NOMO-1 treated with dmso at 0.1 percent for 144 hours (cell line): ENCODE data around the gene FNDC11.
A peak's percentile ranks its signal among the peaks of the same experiment; 100 is the strongest.

Source experiments
- DNase-seq: peaks from one replicate; lab custom pipeline; 2025; ENCODE audit not compliant: unreplicated experiment; lab: John Stamatoyannopoulos, UW

The FNDC11 gene

GRCh38 chr20:63522981-63523611 is 30.9 kb upstream of the FNDC11 start:
- DNase-seq = no peak

GRCh38 chr20:63525185-63525584 is 28.8 kb upstream of the FNDC11 start:
- no peak for DNase-seq

- DNase-seq = peak; percentile 20
Observed at GRCh38 chr20:63525971-63526370, 28.0 kb upstream of the FNDC11 start.

- no peak for DNase-seq
Observed at GRCh38 chr20:63527184-63527583, 26.8 kb upstream of the FNDC11 start.

GRCh38 chr20:63529180-63529860 is 24.6 kb upstream of the FNDC11 start:
- no peak for DNase-seq

- DNase-seq = no peak
Observed at GRCh38 chr20:63529861-63530787, 23.8 kb upstream of the FNDC11 start.

- no peak for DNase-seq
Observed at GRCh38 chr20:63530788-63531160, 23.2 kb upstream of the FNDC11 start.

GRCh38 chr20:63531686-63532448 is 22.1 kb upstream of the FNDC11 start:
- no peak for DNase-seq

- no peak for DNase-seq
Observed at GRCh38 chr20:63532449-63532971, 21.4 kb upstream of the FNDC11 start.

GRCh38 chr20:63533388-63533787 is 20.6 kb upstream of the FNDC11 start:
- DNase-seq = no peak

- no peak for DNase-seq
Observed at GRCh38 chr20:63533871-63534393, 20.0 kb upstream of the FNDC11 start.

GRCh38 chr20:63534427-63534830 is 19.5 kb upstream of the FNDC11 start:
- DNase-seq = no peak

- no peak for DNase-seq
Observed at GRCh38 chr20:63534831-63535651, 18.9 kb upstream of the FNDC11 start.

- no peak for DNase-seq
Observed at GRCh38 chr20:63536241-63536977, 17.6 kb upstream of the FNDC11 start.

- peak; percentile 19 for DNase-seq
Observed at GRCh38 chr20:63536997-63537524, 16.9 kb upstream of the FNDC11 start, which contains the start of gene PTK6. Gene PTK6 (minus strand): TSS chr20:63537376. CDS start chr20:63537314, 62 bp downstream.

- DNase-seq = peak; percentile 96
Observed at GRCh38 chr20:63537525-63538203, 16.3 kb upstream of the FNDC11 start.

- DNase-seq = no peak
Observed at GRCh38 chr20:63538204-63539091, 15.5 kb upstream of the FNDC11 start.
